SU-DHL-6 (cell line): Measurements from ENCODE around the gene MREG.

ENCODE experiments used
- EZH2phosphoT487 ChIP-seq: fragments of 200-600 bp; sonication (generic), shearing (Covaris generic); conservative IDR thresholded peaks from 2 replicates; pipeline ENCODE4 v1.6.1; 2018; ENCODE audit warnings: mild to moderate bottlenecking, antibody characterized with exemption, low read length, moderate library complexity, mixed read lengths
- TF ChIP-seq, protein P1 (sequence below): fragments of 200-600 bp; sonication (generic); IDR thresholded peaks from one replicate; pipeline ENCODE4 v1.5.1; 2017; ENCODE audit warnings: antibody characterized with exemption, mild to moderate bottlenecking, low read length, moderate library complexity; ENCODE audit not compliant: insufficient read depth, poor library complexity, severe bottlenecking

DNA sequence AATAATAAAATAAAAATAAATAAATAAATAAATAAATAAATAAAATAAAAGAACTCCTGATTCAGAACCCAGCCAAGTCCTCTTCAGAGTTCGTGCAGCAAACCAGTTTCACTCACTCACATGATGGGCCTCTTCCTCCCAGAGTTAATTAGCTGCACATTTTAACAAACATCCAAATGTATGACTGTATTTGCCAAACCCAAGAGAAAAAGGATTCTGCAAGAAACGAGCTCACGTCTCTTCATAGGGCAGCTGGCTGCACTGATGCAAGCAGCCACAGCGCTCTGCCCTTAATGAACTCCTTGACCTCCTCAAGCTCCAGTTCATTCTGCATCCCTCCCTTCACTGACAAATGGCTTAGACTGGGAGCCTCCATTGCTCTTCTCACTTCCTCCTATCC lies 55.1 kb downstream of the MREG start:
- TF ChIP-seq, protein P1, sequence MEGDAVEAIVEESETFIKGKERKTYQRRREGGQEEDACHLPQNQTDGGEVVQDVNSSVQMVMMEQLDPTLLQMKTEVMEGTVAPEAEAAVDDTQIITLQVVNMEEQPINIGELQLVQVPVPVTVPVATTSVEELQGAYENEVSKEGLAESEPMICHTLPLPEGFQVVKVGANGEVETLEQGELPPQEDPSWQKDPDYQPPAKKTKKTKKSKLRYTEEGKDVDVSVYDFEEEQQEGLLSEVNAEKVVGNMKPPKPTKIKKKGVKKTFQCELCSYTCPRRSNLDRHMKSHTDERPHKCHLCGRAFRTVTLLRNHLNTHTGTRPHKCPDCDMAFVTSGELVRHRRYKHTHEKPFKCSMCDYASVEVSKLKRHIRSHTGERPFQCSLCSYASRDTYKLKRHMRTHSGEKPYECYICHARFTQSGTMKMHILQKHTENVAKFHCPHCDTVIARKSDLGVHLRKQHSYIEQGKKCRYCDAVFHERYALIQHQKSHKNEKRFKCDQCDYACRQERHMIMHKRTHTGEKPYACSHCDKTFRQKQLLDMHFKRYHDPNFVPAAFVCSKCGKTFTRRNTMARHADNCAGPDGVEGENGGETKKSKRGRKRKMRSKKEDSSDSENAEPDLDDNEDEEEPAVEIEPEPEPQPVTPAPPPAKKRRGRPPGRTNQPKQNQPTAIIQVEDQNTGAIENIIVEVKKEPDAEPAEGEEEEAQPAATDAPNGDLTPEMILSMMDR, result no peak
- TF ChIP-seq EZH2phosphoT487, result no peak
